Measurements from ENCODE around the gene SEMA5B.

DNA sequence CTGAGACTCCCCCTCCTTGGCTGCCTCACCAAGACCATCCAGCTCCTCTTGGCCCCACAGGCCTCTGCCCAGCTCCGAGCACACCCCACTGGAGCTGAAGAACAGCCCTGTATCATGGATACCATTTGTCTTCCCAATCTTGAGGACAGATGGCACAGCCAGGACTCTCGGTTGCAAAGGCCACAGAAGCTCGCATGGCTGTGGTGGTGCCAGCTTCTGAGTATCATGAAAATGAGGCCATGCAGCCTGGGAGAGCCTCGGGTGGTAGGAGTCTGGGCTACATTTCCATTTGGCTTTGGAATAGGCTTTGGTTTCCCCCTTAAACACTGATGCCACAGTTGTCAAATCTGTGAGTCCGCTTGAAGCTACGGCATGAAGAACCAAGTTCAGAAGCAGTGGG is 106.6 kb downstream of the SEMA5B start:
- TF ChIP-seq, protein P1, sequence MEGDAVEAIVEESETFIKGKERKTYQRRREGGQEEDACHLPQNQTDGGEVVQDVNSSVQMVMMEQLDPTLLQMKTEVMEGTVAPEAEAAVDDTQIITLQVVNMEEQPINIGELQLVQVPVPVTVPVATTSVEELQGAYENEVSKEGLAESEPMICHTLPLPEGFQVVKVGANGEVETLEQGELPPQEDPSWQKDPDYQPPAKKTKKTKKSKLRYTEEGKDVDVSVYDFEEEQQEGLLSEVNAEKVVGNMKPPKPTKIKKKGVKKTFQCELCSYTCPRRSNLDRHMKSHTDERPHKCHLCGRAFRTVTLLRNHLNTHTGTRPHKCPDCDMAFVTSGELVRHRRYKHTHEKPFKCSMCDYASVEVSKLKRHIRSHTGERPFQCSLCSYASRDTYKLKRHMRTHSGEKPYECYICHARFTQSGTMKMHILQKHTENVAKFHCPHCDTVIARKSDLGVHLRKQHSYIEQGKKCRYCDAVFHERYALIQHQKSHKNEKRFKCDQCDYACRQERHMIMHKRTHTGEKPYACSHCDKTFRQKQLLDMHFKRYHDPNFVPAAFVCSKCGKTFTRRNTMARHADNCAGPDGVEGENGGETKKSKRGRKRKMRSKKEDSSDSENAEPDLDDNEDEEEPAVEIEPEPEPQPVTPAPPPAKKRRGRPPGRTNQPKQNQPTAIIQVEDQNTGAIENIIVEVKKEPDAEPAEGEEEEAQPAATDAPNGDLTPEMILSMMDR (tag by site-specific recombination; IDR thresholded peaks at IDR 0.05): no peak
- TF ChIP-seq, protein P2, sequence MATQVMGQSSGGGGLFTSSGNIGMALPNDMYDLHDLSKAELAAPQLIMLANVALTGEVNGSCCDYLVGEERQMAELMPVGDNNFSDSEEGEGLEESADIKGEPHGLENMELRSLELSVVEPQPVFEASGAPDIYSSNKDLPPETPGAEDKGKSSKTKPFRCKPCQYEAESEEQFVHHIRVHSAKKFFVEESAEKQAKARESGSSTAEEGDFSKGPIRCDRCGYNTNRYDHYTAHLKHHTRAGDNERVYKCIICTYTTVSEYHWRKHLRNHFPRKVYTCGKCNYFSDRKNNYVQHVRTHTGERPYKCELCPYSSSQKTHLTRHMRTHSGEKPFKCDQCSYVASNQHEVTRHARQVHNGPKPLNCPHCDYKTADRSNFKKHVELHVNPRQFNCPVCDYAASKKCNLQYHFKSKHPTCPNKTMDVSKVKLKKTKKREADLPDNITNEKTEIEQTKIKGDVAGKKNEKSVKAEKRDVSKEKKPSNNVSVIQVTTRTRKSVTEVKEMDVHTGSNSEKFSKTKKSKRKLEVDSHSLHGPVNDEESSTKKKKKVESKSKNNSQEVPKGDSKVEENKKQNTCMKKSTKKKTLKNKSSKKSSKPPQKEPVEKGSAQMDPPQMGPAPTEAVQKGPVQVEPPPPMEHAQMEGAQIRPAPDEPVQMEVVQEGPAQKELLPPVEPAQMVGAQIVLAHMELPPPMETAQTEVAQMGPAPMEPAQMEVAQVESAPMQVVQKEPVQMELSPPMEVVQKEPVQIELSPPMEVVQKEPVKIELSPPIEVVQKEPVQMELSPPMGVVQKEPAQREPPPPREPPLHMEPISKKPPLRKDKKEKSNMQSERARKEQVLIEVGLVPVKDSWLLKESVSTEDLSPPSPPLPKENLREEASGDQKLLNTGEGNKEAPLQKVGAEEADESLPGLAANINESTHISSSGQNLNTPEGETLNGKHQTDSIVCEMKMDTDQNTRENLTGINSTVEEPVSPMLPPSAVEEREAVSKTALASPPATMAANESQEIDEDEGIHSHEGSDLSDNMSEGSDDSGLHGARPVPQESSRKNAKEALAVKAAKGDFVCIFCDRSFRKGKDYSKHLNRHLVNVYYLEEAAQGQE (tag by site-specific recombination; IDR thresholded peaks at IDR 0.05): no peak
- no peak for TF ChIP-seq ZNF692 (tag by site-specific recombination; IDR thresholded peaks at IDR 0.05)

All from HEK293 (cell line).